Smooth muscle cell (in vitro differentiated cells): ENCODE measurements around the gene CCNC. TPM values are rescaled to one million over a fixed set of nuclear protein-coding genes. Genes with fewer than 3 reads are reported as not detected.

Experiments used
- DNase-seq: peaks from one replicate; lab custom pipeline; 2025; ENCODE audit not compliant: unreplicated experiment; lab: John Stamatoyannopoulos, UW
- H2AFZ ChIP-seq: fragments of 200-600 bp; sonication (generic); 2 replicates; pipeline ENCODE4 v1.6.0; 2016; ENCODE audit warnings: antibody characterized with exemption, low read depth, mild to moderate bottlenecking
- H3F3A ChIP-seq: fragments of 200-600 bp; sonication (generic); 2 replicates; pipeline ENCODE4 v1.6.0; 2017; ENCODE audit warnings: antibody characterized with exemption, low read depth
- H3K27ac ChIP-seq: fragments of 200-600 bp; sonication (generic); 2 replicates; pipeline ENCODE4 v1.5.1; 2016; ENCODE audit warnings: low read depth, mild to moderate bottlenecking
- H3K27me3 ChIP-seq: fragments of 200-600 bp; sonication (generic); 2 replicates; pipeline ENCODE4 v1.6.1; 2016; ENCODE audit warnings: low read depth, mild to moderate bottlenecking
- H3K36me3 ChIP-seq: fragments of 200-600 bp; sonication (generic); 2 replicates; pipeline ENCODE4 v1.5.1; 2016; ENCODE audit warnings: low read depth
- H3K4me1 ChIP-seq: fragments of 200-600 bp; sonication (generic); 2 replicates; pipeline ENCODE4 v1.5.1; 2016; ENCODE audit warnings: low read depth
- H3K4me2 ChIP-seq: fragments of 200-600 bp; sonication (generic); 2 replicates; pipeline ENCODE4 v1.6.0; 2016; ENCODE audit warnings: mild to moderate bottlenecking
- H3K4me3 ChIP-seq: fragments of 200-600 bp; sonication (generic); 2 replicates; pipeline ENCODE4 v1.5.1; 2016; ENCODE audit warnings: mild to moderate bottlenecking
- H3K79me2 ChIP-seq: fragments of 200-600 bp; sonication (generic); 2 replicates; pipeline ENCODE4 v1.6.0; 2016; ENCODE audit warnings: low read depth, mild to moderate bottlenecking
- H3K9ac ChIP-seq: fragments of 200-600 bp; sonication (generic); 2 replicates; pipeline ENCODE4 v1.6.0; 2016; ENCODE audit warnings: low read depth
- H3K9me3 ChIP-seq: fragments of 200-600 bp; sonication (generic); replicated peaks from 2 replicates; pipeline ENCODE4 v1.5.1; 2016; ENCODE audit warnings: low read depth
- H4K20me1 ChIP-seq: fragments of 200-600 bp; sonication (generic); 2 replicates; pipeline ENCODE4 v1.6.0; 2016; ENCODE audit warnings: low read depth
- WGBS: methylation state at CpG from one replicate; pipeline ENCODE4 v1.1.7; 2016; ENCODE audit warnings: low lambda C conversion rate; 5-methylcytosine and 5-hydroxymethylcytosine counted together
- polyA plus RNA-seq: library from polyadenylated mRNA; unstranded; fragments of >200 nt; fragmentation: Nextera tagmentation; extraction: Ambion mirVana; gene quantifications from 2 replicates; pipeline ENCODE4 v1.2.1, GENCODE V29; 2016
- total RNA-seq: library from RNA; depleted of rRNA; stranded (reverse); fragments of >200 nt; gene quantifications from 2 replicates; pipeline ENCODE4 v1.2.3, GENCODE V29; 2014
- TF ChIP-seq, protein P1 (sequence below): fragments of 200-600 bp; sonication (generic); IDR thresholded peaks from 2 replicates; pipeline ENCODE4 v1.5.1; 2017; ENCODE audit warnings: borderline replicate concordance, mild to moderate bottlenecking, antibody characterized with exemption; ENCODE audit not compliant: insufficient read depth, poor library complexity, severe bottlenecking

CCNC gene
- total and polyA plus RNA-seq, 2 experiments from 2014 or later = 53.8 to 67.7 TPM

DNA sequence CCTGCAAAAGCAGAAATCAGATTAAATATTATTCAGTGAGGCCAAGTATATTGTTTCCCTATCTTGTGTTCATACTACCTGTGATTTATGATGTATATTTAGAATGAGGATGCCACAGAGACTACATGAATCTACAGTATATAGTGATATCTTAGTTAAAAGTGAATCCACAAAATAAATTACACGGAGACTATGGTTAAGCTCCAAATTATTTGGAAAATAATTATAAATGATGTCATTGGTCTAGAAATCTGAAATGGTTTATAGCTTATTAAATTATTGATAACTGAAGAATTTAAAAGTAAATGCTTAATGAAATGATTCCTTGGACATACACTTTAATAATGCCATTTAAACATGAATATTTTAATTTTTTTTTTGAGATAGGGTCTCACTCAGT, 49.0 kb downstream of the CCNC start:
- Histone ChIP-seq H3K4me2 (no peak overlapping the region), H3K9me3 (no peaks in the 10 kb centered on the region), H4K20me1 (no peaks in the 10 kb centered on the region), H2AFZ (no peak overlapping the region), H3K36me3 (no peaks in the 10 kb centered on the region), H3F3A (peaks cover 11% of the 10 kb centered on the region), H3K9ac (no peak overlapping the region), H3K27me3 (no peaks in the 10 kb centered on the region), H3K79me2 (peaks cover 10% of the 10 kb centered on the region), H3K27ac (no peak overlapping the region), H3K4me3 (no peak overlapping the region), H3K4me1 (peaks cover 4% of the 10 kb centered on the region)
- DNase-seq = no peak
- 100% methylated on average over 1 of the region's 1 CpG for WGBS
- TF ChIP-seq, protein P1, sequence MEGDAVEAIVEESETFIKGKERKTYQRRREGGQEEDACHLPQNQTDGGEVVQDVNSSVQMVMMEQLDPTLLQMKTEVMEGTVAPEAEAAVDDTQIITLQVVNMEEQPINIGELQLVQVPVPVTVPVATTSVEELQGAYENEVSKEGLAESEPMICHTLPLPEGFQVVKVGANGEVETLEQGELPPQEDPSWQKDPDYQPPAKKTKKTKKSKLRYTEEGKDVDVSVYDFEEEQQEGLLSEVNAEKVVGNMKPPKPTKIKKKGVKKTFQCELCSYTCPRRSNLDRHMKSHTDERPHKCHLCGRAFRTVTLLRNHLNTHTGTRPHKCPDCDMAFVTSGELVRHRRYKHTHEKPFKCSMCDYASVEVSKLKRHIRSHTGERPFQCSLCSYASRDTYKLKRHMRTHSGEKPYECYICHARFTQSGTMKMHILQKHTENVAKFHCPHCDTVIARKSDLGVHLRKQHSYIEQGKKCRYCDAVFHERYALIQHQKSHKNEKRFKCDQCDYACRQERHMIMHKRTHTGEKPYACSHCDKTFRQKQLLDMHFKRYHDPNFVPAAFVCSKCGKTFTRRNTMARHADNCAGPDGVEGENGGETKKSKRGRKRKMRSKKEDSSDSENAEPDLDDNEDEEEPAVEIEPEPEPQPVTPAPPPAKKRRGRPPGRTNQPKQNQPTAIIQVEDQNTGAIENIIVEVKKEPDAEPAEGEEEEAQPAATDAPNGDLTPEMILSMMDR = no peak

DNA sequence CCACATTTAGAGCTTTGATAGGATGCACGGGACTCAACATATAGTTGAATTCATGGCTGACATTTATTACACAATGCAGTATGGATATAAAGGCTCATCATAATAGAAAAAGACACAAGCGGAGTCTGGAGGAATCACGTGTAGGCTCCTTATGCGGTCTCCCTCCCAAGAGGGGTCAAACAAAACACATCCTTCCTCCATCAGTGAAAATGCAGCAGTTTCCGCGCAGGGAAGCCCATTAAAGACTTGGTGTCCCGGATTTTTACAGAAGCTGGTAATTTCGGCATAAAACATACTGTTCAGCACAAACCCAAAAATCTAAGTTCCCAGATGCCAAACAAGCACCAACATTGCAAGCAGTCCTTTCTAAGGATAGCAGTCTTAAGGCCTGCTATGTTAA, 54.4 kb downstream of the CCNC start:
- 8% methylated on average over 8 of the region's 8 CpGs for WGBS

DNA sequence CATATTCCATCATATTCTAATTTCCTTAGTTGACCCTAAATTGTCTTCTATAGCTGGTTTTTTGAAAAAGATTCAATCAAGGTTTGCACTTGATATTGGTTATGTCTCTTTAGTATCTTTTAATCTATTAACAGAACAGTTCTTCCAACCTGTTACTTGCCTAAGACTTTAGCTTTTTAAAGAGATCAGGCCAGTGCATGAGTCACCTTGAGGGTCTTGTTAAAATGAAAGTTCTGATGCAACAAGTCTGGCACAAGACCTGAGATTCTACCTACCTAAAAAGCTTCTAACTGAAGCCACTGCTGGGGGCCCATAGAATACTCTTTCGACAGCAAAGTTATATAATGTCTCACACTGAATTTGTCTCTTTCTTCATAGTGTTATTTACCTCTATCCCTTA, 56.4 kb downstream of the CCNC start:
- peaks cover 25% of the 10 kb centered on the region for H4K20me1 ChIP-seq
- peaks cover 55% of the 10 kb centered on the region for H3K79me2 ChIP-seq
- H3K27ac ChIP-seq = no peak overlapping the region
- 98% methylated on average over 1 of the region's 1 CpG for WGBS
- H3K9me3 ChIP-seq = no peaks in the 10 kb centered on the region
- no peak overlapping the region for H3K4me2 ChIP-seq
- peaks cover 14% of the 10 kb centered on the region for H3K4me1 ChIP-seq
- no peak for DNase-seq
- no peaks in the 10 kb centered on the region for H3K36me3 ChIP-seq
- no peak overlapping the region for H3K4me3 ChIP-seq
- H3K9ac ChIP-seq = no peak overlapping the region
- TF ChIP-seq, protein P1 = no peak
- H3F3A ChIP-seq = peaks cover 8% of the 10 kb centered on the region
- H2AFZ ChIP-seq = no peak overlapping the region
- no peaks in the 10 kb centered on the region for H3K27me3 ChIP-seq

More for the DNA sequence above, 54.4 kb downstream of the CCNC start:
- Histone ChIP-seq H2AFZ (peak overlapping the region; percentile 90), H3K9ac (no peak overlapping the region), H3K4me3 (peak overlapping the region; percentile 83), H3K36me3 (no peaks in the 10 kb centered on the region), H3K4me1 (peaks cover 14% of the 10 kb centered on the region), H3F3A (peaks cover 8% of the 10 kb centered on the region), H3K79me2 (peaks cover 47% of the 10 kb centered on the region), H4K20me1 (peaks cover 21% of the 10 kb centered on the region), H3K4me2 (peak overlapping the region; percentile 95), H3K27ac (no peak overlapping the region), H3K27me3 (no peaks in the 10 kb centered on the region), H3K9me3 (no peaks in the 10 kb centered on the region)
- TF ChIP-seq, protein P1 = no peak
- no peak for DNase-seq

DNA sequence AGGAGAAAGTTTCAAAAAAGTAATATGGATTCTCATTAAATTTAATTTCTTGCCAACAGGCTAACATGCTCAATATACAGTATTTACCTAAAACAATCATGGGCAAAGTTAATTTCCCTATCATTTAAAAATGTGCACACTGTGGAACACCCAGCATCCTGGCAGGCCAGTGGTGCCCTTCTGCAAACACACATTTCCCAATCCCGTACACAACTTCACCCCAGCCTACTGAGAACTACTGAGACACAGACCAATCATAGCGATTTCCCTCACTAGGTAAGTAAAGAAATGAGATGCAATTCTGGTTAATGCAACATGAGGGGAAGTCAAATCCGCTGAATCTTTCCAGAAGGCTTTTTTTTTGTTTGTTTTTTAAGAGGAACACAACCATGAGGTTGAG, 60.8 kb downstream of the CCNC start:
- TF ChIP-seq, protein P1 = no peak
- no peak overlapping the region for H3K9ac ChIP-seq
- no peak overlapping the region for H3K4me3 ChIP-seq
- peaks cover 16% of the 10 kb centered on the region for H4K20me1 ChIP-seq
- 95% methylated on average over 3 of the region's 3 CpGs for WGBS
- DNase-seq = no peak
- no peaks in the 10 kb centered on the region for H3K4me1 ChIP-seq
- no peaks in the 10 kb centered on the region for H3F3A ChIP-seq
- no peaks in the 10 kb centered on the region for H3K9me3 ChIP-seq
- H3K79me2 ChIP-seq = peaks cover 35% of the 10 kb centered on the region
- no peak overlapping the region for H2AFZ ChIP-seq
- H3K27ac ChIP-seq = no peak overlapping the region
- H3K4me2 ChIP-seq = no peak overlapping the region
- H3K36me3 ChIP-seq = no peaks in the 10 kb centered on the region
- H3K27me3 ChIP-seq = no peaks in the 10 kb centered on the region
